Mucosa of descending colon (tissue), 3 donors: Measurements from ENCODE around the gene EMC10. TPM values are rescaled to one million over a fixed set of nuclear protein-coding genes. Genes with fewer than 3 reads are reported as not detected.

Experiments
- ATAC-seq: fragments of 200-7000 bp; cut with Tn5 transposase; one replicate; pipeline ENCODE4 v1.9.1; 2020; ENCODE audit warnings: mild to moderate bottlenecking, moderate library complexity
- DNase-seq, 3 donors: peaks; one replicate each; pipeline ENCODE4 v3.0.0-alpha.2; 2020
- H3K36me3 ChIP-seq: fragments of 200-600 bp; one replicate; pipeline ENCODE4 v1.8.0; 2021; ENCODE audit warnings: low read depth, mild to moderate bottlenecking
- H3K4me1 ChIP-seq: fragments of 200-600 bp; one replicate; pipeline ENCODE4 v1.8.0; 2021; ENCODE audit warnings: low read depth, mild to moderate bottlenecking
- H3K4me3 ChIP-seq: fragments of 200-600 bp; one replicate; pipeline ENCODE4 v1.8.0; 2021; ENCODE audit warnings: mild to moderate bottlenecking
- H3K9me3 ChIP-seq: fragments of 200-600 bp; one replicate; pipeline ENCODE4 v1.8.0; 2021; ENCODE audit warnings: mild to moderate bottlenecking
- intact Hi-C, 2 donors: fragments of 100-400 bp; cut with DNase I in 1 of 2; cut with micrococcal nuclease in 1 of 2; formaldehyde crosslinking; loops; one replicate each; pipeline versions ENCODE4 v1.11.0 to v1.11.1; 2022; cut with DNase I, micrococcal nuclease
- total RNA-seq, 3 donors: library from RNA; stranded (reverse); fragmentation: NEBNext Ultra II Directional in 2 of 3; extraction: Animal tissue kit (Norgen Biotek cat#: 25700) in 2 of 3; gene quantifications; one replicate each; pipeline versions ENCODE4 v1.2.1 to v1.2.4, GENCODE V29; 2021 to 2023
- TF ChIP-seq, protein P1 (sequence below): fragments of 200-600 bp; IDR thresholded peaks from one replicate; pipeline ENCODE4 v1.8.0; 2022; ENCODE audit warnings: antibody characterized with exemption, mild to moderate bottlenecking
- donor health status: DM: no; HTN: no; CAD: no; lungs with moderate emphysema.
- donor health status: DM: no; HTN: no; CAD: no.
- donor health status: DM: no; HTN: yes; CAD: no.

Gene EMC10
- total RNA-seq, 3 donors from 2014 or later = 79.6 to 121 (median 108) TPM

DNA sequence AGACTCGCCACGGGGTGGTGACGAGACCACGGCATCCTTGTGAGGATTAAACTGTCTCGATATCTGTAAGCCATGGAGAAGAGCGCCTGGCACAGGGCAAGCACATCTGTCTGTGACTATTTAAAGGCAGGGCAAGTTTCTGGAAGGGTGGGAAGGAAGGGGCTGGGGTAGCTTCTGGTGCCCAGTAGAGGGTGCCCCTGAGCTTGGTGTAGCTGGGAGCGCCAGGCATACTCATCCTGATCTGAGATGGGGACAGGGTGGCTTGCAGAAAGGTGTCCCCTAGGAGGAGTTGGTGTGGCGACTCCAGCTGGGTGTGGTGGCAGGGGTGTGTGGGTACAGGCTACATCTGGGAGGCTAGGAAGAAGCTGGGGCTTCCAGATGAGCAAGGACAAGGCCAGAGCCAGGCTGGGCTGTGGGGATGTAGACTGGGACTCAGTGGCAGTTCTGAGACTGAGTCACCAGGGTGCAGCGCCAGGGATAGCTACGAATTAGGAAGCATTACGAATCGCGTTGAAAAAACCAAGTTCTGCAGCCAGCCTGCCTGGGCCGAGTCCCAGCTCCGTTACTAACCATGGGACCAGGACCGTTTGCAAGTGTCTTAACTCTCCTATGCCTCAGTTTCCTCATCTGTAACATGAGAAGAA lies 60.5 kb downstream of the EMC10 start:
- no peak for ATAC-seq
- TF ChIP-seq, protein P1, sequence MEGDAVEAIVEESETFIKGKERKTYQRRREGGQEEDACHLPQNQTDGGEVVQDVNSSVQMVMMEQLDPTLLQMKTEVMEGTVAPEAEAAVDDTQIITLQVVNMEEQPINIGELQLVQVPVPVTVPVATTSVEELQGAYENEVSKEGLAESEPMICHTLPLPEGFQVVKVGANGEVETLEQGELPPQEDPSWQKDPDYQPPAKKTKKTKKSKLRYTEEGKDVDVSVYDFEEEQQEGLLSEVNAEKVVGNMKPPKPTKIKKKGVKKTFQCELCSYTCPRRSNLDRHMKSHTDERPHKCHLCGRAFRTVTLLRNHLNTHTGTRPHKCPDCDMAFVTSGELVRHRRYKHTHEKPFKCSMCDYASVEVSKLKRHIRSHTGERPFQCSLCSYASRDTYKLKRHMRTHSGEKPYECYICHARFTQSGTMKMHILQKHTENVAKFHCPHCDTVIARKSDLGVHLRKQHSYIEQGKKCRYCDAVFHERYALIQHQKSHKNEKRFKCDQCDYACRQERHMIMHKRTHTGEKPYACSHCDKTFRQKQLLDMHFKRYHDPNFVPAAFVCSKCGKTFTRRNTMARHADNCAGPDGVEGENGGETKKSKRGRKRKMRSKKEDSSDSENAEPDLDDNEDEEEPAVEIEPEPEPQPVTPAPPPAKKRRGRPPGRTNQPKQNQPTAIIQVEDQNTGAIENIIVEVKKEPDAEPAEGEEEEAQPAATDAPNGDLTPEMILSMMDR = no peak

DNA sequence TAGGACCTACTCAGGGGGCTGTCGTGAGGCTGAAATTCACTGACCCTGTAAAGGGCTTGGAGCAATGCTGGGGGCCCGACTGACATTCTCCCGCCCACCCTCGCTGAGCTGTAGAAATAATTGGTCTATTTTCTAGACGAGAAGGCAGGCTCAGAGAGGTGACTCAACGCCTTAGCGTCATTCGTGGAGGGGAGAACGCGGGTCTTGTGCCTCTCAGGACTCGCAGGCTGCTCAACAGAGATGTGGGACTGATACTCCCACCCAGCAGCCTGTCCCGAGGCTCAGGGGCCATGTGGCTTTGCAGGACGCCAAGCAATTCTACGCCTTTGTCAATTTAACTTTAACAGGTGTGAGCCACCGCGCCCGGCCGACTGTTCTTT lies 61.0 kb downstream of the EMC10 start:
- intact Hi-C loops = no loop called here
- Histone ChIP-seq H3K9me3 (peaks cover 6% of the 10 kb centered on the region), H3K4me1 (no peaks in the 10 kb centered on the region), H3K4me3 (no peak overlapping the region), H3K36me3 (no peaks in the 10 kb centered on the region)
- TF ChIP-seq, protein P1 = no peak
- DNase-seq (no peak), ATAC-seq (no peak)

More for the DNA sequence above, 60.5 kb downstream of the EMC10 start:
- Histone ChIP-seq H3K4me3 (no peak overlapping the region), H3K4me1 (no peaks in the 10 kb centered on the region), H3K9me3 (peaks cover 6% of the 10 kb centered on the region), H3K36me3 (no peaks in the 10 kb centered on the region)
- DNase-seq = no peak
- intact Hi-C loops = no loop called here

DNA sequence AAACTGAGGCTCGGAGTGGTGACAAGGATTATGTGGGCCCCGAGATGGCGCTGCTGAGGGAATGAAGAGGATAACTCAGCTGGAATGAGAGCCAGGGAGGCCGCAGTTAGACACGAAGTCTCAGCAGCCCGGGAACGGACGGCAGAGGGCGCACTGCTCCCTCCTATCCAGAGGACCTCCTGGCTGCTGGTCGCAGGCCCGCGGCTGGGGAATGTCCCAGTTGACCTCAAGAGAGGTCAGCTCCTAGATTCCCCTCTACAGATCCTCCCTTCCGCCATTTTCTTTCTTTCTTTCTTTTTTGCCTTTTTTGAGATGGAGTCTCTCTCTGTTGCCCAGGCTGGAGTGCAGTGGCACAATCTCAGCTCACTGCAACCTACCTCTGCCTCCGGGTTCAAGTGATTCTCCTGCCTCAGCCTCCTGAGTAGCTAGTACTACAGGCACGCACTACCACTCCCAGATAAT lies 61.5 kb downstream of the EMC10 start:
- intact Hi-C loops = no loop called here
- peak; percentile 92 for ATAC-seq
- H3K9me3 ChIP-seq = peaks cover 2% of the 10 kb centered on the region
- TF ChIP-seq, protein P1 = peak; percentile 42
- DNase-seq = peak; percentile 65 to 89 (median 78)
- no peak overlapping the region for H3K4me3 ChIP-seq
- no peaks in the 10 kb centered on the region for H3K36me3 ChIP-seq
- no peaks in the 10 kb centered on the region for H3K4me1 ChIP-seq

Other genes starting within 250 kb of the EMC10 start
- gene KCNC3, start 147.1 kb upstream of the EMC10 start, total RNA-seq = 1 to 10 TPM in 2 of 3 donors, under 1 TPM in 1; 0.49 to 1.5 (median 1.1) TPM
- 1 to 10 TPM; 1.8 to 3.2 (median 2.0) TPM for gene NAPSA, start 110.9 kb upstream of the EMC10 start, total RNA-seq
- 10 to 100 TPM; 69.7 to 99.5 (median 85.0) TPM for gene NR1H2, start 100.0 kb upstream of the EMC10 start, total RNA-seq
- 10 to 100 TPM; 20.8 to 27.9 (median 22.9) TPM for gene POLD1, start 92.2 kb upstream of the EMC10 start, total RNA-seq
- gene SPIB, start 57.6 kb upstream of the EMC10 start, total RNA-seq = 10 to 100 TPM; 21.5 to 83.1 (median 61.6) TPM
- under 1 TPM in 2 of 3 donors, not detected in 1; 0.10 to 0.14 TPM for gene MYBPC2, start 43.6 kb upstream of the EMC10 start, total RNA-seq
- gene GARIN5A, start 341 bp downstream of the EMC10 start, total RNA-seq = 1 to 10 TPM; 1.7 to 3.0 (median 2.6) TPM
- 10 to 100 TPM; 33.4 to 41.2 (median 37.2) TPM for gene JOSD2, start 34.7 kb downstream of the EMC10 start, total RNA-seq
- gene ASPDH, start 37.4 kb downstream of the EMC10 start, total RNA-seq = not detected
- gene LRRC4B, start 91.9 kb downstream of the EMC10 start, total RNA-seq = 1 to 10 TPM in 2 of 3 donors, under 1 TPM in 1; 0.52 to 4.8 (median 1.3) TPM
- 1 to 10 TPM in 1 of 3 donors, under 1 TPM in 1, not detected in 1; 0.14 to 1.2 TPM for gene SYT3, start 163.4 kb downstream of the EMC10 start, total RNA-seq
- gene C19orf81, start 172.9 kb downstream of the EMC10 start, total RNA-seq = under 1 TPM in 1 of 3 donors, not detected in 2; 0.41 TPM
- gene SHANK1, start 243.3 kb downstream of the EMC10 start, total RNA-seq = 1 to 10 TPM in 1 of 3 donors, under 1 TPM in 1, not detected in 1; 0.55 to 1.1 TPM
- 1 to 10 TPM; 1.4 to 7.2 (median 4.9) TPM for gene CLEC11A, start 246.9 kb downstream of the EMC10 start, total RNA-seq